PC-3 (cell line): ENCODE data around the gene FRMPD4.

Experiments
- CTCF ChIP-seq: fragments of 300-600 bp; sonication (generic); conservative IDR thresholded peaks from 2 replicates; pipeline ENCODE4 v1.5.1; 2017; ENCODE audit warnings: antibody characterized with exemption, low read depth, mild to moderate bottlenecking, low read length
- EZH2 ChIP-seq: fragments of 300-600 bp; sonication (generic); IDR thresholded peaks from one replicate; pipeline ENCODE4 v1.6.1; 2017; ENCODE audit warnings: antibody characterized with exemption, mild to moderate bottlenecking, low read length; ENCODE audit not compliant: unreplicated experiment
- EZH2phosphoT487 ChIP-seq: fragments of 300-600 bp; sonication (generic); IDR thresholded peaks from 2 replicates; pipeline ENCODE4 v1.6.1; 2018; ENCODE audit warnings: mild to moderate bottlenecking, antibody characterized with exemption, low read length, borderline replicate concordance

GRCh38 chrX:12292996-12293765, 154.9 kb downstream of the FRMPD4 start:
- TF ChIP-seq CTCF = no peak
- no peak for TF ChIP-seq EZH2
- TF ChIP-seq EZH2phosphoT487 = no peak
